HEK293 (cell line): ENCODE data around the gene MAP3K13.
"Not testable (repeated sequence)": the region's sequence is repeated elsewhere in the genome, so short reads cannot be mapped to it uniquely, and the experiment has no call there.

Source experiments
- CTCF ChIA-PET: fragments of 350-600 bp; formaldehyde crosslinking; extraction: SDS; loops from one replicate; lab custom pipeline; 2021; ENCODE audit warnings: antibody characterized with exemption; lab: Yijun Ruan, JAX
- POLR2A ChIA-PET: fragments of 300-600 bp; formaldehyde crosslinking; extraction: SDS; loops from one replicate; lab custom pipeline; 2020; ENCODE audit warnings: antibody characterized with exemption, inconsistent platforms; lab: Yijun Ruan, JAX
- H3K27ac ChIP-seq: fragments of 200-500 bp; sonication (Bioruptor generic); 2 replicates; pipeline ENCODE4 v1.5.1; 2014; ENCODE audit warnings: low read depth, low read length, control low read depth, inconsistent platforms; ENCODE audit errors: extremely low read depth
- H3K36me3 ChIP-seq, 2 experiments: fragments of 200-500 bp in 1 of 2; sonication (Bioruptor generic) in 1 of 2; 1 replicate in 1 of 2; 2 replicates in 1 of 2; pipeline ENCODE4 v1.5.1; 2014 to 2017; ENCODE audit warnings: inconsistent platforms in 2 of 2, low read length in 2 of 2; ENCODE audit not compliant: control insufficient read depth in 2 of 2, insufficient read depth in 1 of 2
- H3K4me1 ChIP-seq: fragments of 200-500 bp; sonication (Bioruptor generic); 2 replicates; pipeline ENCODE4 v1.5.1; 2014; ENCODE audit warnings: mild to moderate bottlenecking, low read length, inconsistent platforms; ENCODE audit not compliant: control insufficient read depth, insufficient read depth
- H3K4me3 ChIP-seq: 2 replicates; pipeline ENCODE4 v1.5.1; 2011; ENCODE audit warnings: low read depth, mild to moderate bottlenecking, control low read depth, low read length, moderate library complexity
- H3K9me3 ChIP-seq: fragments of 200-500 bp; sonication (Bioruptor generic); 2 replicates; pipeline ENCODE4 v1.5.1; 2014; ENCODE audit warnings: low read depth, low read length, inconsistent platforms; ENCODE audit not compliant: control insufficient read depth, insufficient read depth
- HOXC10 ChIP-seq: sonication (generic); formaldehyde crosslinking; IDR thresholded peaks from 2 replicates; pipeline ENCODE4 v1.8.1; 2023; ENCODE audit warnings: mild to moderate bottlenecking, missing genetic modification reagents
- PRDM6 ChIP-seq: fragments of 450-650 bp; formaldehyde crosslinking; IDR thresholded peaks from 2 replicates; pipeline ENCODE4 v1.5.1; 2017; ENCODE audit warnings: missing biosample characterization, missing genetic modification characterization
- SCRT2 ChIP-seq: fragments of 450-650 bp; formaldehyde crosslinking; IDR thresholded peaks from 2 replicates; pipeline ENCODE4 v1.5.1; 2016; ENCODE audit warnings: missing biosample characterization, missing genetic modification characterization
- SP3 ChIP-seq: fragments of 450-650 bp; formaldehyde crosslinking; IDR thresholded peaks from 2 replicates; pipeline ENCODE4 v1.5.1; 2016; ENCODE audit warnings: missing biosample characterization, missing genetic modification characterization
- ZIC2 ChIP-seq: fragments of 450-650 bp; formaldehyde crosslinking; IDR thresholded peaks from 2 replicates; pipeline ENCODE4 v1.5.1; 2016; ENCODE audit warnings: missing biosample characterization, missing genetic modification characterization
- ZNF112 ChIP-seq: fragments of 450-650 bp; formaldehyde crosslinking; IDR thresholded peaks from 2 replicates; pipeline ENCODE4 v1.5.0; 2017; ENCODE audit warnings: missing biosample characterization, missing genetic modification characterization
- ZNF146 ChIP-seq: fragments of 450-650 bp; formaldehyde crosslinking; IDR thresholded peaks from 2 replicates; pipeline ENCODE4 v1.5.1; 2016; ENCODE audit warnings: missing biosample characterization, missing genetic modification characterization
- ZNF155 ChIP-seq: fragments of 450-650 bp; formaldehyde crosslinking; IDR thresholded peaks from 2 replicates; pipeline ENCODE4 v1.5.1; 2016; ENCODE audit warnings: missing biosample characterization, missing genetic modification characterization
- ZNF175 ChIP-seq: fragments of 450-650 bp; formaldehyde crosslinking; IDR thresholded peaks from 2 replicates; pipeline ENCODE4 v1.5.1; 2016; ENCODE audit warnings: missing biosample characterization, missing genetic modification characterization
- ZNF19 ChIP-seq: fragments of 450-650 bp; formaldehyde crosslinking; IDR thresholded peaks from 2 replicates; pipeline ENCODE4; 2016; ENCODE audit warnings: missing biosample characterization, missing genetic modification characterization, low read depth
- ZNF202 ChIP-seq: fragments of 450-650 bp; formaldehyde crosslinking; IDR thresholded peaks from 2 replicates; pipeline ENCODE4 v1.5.1; 2016; ENCODE audit warnings: missing biosample characterization, missing genetic modification characterization, borderline replicate concordance
- ZNF23 ChIP-seq: fragments of 450-650 bp; formaldehyde crosslinking; IDR thresholded peaks from 2 replicates; pipeline ENCODE4 v1.5.1; 2016; ENCODE audit warnings: missing biosample characterization, missing genetic modification characterization, borderline replicate concordance
- ZNF311 ChIP-seq: fragments of 450-650 bp; formaldehyde crosslinking; IDR thresholded peaks from 2 replicates; pipeline ENCODE4 v1.5.1; 2017; ENCODE audit warnings: missing biosample characterization, missing genetic modification characterization, borderline replicate concordance
- ZNF433 ChIP-seq: fragments of 450-650 bp; formaldehyde crosslinking; IDR thresholded peaks from 2 replicates; pipeline ENCODE4 v1.5.1; 2016; ENCODE audit warnings: missing biosample characterization, missing genetic modification characterization, low read depth
- ZNF549 ChIP-seq: fragments of 450-650 bp; IDR thresholded peaks from 2 replicates; pipeline ENCODE4 v1.5.1; 2018; ENCODE audit warnings: missing biosample characterization, missing genetic modification characterization, mild to moderate bottlenecking, inconsistent platforms, moderate library complexity
- ZNF76 ChIP-seq: fragments of 450-650 bp; formaldehyde crosslinking; IDR thresholded peaks from 2 replicates; pipeline ENCODE4; 2016; ENCODE audit warnings: low read depth, missing biosample characterization, missing genetic modification characterization, borderline replicate concordance
- ZNF837 ChIP-seq: fragments of 450-650 bp; formaldehyde crosslinking; IDR thresholded peaks from 2 replicates; pipeline ENCODE4 v1.5.1; 2016; ENCODE audit warnings: missing biosample characterization, missing genetic modification characterization
- ZNF843 ChIP-seq: fragments of 450-650 bp; formaldehyde crosslinking; IDR thresholded peaks from 2 replicates; pipeline ENCODE4 v1.5.1; 2016; ENCODE audit warnings: missing biosample characterization, missing genetic modification characterization
- TF ChIP-seq, protein P1 (sequence below): fragments of 450-650 bp; formaldehyde crosslinking; IDR thresholded peaks from 2 replicates; pipeline ENCODE4 v1.5.1; 2016; ENCODE audit warnings: missing biosample characterization, missing genetic modification characterization
- TF ChIP-seq, protein P2 (sequence below): fragments of 450-650 bp; formaldehyde crosslinking; IDR thresholded peaks from 2 replicates; pipeline ENCODE4 v1.5.1; 2017; ENCODE audit warnings: missing biosample characterization, missing genetic modification characterization

MAP3K13 gene

DNA sequence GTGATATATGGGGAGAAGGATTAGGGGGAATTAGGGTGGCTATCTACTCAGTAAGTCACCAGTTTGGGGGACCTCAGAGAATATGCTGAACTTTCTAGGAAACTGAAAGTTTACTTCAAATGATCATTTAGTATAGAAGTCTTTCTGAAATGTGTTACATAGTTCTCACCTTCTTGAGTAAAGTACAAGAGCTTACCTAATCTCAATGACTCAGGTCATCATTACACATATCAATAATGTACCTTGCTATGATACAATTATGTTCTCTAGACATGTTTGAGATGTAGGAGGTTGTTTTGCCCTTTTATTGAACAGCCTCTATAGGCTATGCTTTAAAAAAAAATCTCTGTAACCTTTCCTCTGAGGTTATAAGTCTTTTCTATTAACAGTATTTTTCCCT is 85.2 kb downstream of the MAP3K13 start (continued):
- TF ChIP-seq, protein P1, sequence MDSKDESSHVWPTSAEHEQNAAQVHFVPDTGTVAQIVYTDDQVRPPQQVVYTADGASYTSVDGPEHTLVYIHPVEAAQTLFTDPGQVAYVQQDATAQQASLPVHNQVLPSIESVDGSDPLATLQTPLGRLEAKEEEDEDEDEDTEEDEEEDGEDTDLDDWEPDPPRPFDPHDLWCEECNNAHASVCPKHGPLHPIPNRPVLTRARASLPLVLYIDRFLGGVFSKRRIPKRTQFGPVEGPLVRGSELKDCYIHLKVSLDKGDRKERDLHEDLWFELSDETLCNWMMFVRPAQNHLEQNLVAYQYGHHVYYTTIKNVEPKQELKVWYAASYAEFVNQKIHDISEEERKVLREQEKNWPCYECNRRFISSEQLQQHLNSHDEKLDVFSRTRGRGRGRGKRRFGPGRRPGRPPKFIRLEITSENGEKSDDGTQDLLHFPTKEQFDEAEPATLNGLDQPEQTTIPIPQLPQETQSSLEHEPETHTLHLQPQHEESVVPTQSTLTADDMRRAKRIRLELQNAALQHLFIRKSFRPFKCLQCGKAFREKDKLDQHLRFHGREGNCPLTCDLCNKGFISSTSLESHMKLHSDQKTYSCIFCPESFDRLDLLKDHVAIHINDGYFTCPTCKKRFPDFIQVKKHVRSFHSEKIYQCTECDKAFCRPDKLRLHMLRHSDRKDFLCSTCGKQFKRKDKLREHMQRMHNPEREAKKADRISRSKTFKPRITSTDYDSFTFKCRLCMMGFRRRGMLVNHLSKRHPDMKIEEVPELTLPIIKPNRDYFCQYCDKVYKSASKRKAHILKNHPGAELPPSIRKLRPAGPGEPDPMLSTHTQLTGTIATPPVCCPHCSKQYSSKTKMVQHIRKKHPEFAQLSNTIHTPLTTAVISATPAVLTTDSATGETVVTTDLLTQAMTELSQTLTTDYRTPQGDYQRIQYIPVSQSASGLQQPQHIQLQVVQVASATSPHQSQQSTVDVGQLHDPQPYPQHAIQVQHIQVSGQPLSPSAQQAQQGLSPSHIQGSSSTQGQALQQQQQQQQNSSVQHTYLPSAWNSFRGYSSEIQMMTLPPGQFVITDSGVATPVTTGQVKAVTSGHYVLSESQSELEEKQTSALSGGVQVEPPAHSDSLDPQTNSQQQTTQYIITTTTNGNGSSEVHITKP: no peak
- no peak for TF ChIP-seq ZNF202 (tag by site-specific recombination)
- no peak for TF ChIP-seq ZNF19 (tag by site-specific recombination)
- no peak for TF ChIP-seq SP3 (tag by site-specific recombination)
- TF ChIP-seq, protein P2, sequence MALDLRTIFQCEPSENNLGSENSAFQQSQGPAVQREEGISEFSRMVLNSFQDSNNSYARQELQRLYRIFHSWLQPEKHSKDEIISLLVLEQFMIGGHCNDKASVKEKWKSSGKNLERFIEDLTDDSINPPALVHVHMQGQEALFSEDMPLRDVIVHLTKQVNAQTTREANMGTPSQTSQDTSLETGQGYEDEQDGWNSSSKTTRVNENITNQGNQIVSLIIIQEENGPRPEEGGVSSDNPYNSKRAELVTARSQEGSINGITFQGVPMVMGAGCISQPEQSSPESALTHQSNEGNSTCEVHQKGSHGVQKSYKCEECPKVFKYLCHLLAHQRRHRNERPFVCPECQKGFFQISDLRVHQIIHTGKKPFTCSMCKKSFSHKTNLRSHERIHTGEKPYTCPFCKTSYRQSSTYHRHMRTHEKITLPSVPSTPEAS (tag by site-specific recombination): no peak

DNA sequence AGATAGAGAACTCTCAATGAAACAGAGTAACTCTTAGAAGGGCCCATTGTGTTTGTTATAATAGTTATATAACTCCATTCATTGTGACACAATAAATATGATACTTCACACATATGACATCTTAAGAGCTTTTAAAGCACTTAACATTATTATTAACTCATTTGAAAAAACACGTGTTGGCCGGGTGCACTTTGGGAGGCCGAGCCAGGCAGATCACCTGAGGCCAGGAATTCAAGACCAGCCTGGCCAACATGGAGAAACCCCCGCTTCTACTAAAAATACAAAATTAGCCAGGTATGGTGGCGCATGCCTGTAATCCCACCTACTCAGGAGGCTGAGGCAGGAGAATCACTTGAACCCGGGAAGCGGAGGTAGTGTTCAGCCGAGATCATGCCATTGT is 88.5 kb downstream of the MAP3K13 start:
- H3K27ac ChIP-seq, H3K4me1 ChIP-seq, H3K36me3 ChIP-seq, POLR2A ChIA-PET, H3K9me3 ChIP-seq, H3K4me3 ChIP-seq: not testable (repeated sequence)
- CTCF ChIA-PET: interaction anchor here (0.9 kb wide), 1 partner anchor 10 kb away, joined by 6 read pairs; no protein-coding TSS in a partner anchor

DNA sequence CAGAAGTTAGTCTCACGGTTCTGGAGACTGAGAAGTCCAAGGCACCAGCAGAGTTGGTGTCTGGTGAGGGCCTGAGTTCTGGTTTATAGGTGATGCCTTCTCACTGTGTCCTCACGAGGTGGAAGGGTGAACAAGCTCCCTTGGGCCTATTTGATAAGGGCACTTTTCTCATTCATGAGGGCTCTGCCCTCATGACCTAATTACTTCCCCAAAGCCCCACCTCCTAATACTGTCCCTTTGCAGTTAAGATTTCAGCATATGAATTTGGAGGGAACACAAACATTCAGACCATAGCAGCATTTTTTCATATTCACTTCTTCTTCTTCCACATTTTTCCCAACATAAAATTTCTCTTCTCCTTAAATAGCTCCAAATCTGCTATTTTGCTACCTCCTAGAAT is 94.4 kb downstream of the MAP3K13 start:
- Histone ChIP-seq H3K4me3 (no peak overlapping the region), H3K36me3 (peaks cover 0 to 4% of the 10 kb centered on the region in 2 experiments; a peak in 1 of 3 replicates), H3K27ac (no peak overlapping the region), H3K9me3 (no peaks in the 10 kb centered on the region), H3K4me1 (no peaks in the 10 kb centered on the region)
- TF ChIP-seq ZNF549 (tag by site-specific recombination) (no peak), ZNF843 (tag by site-specific recombination) (no peak), ZNF112 (no peak), PRDM6 (tag by site-specific recombination) (no peak), ZIC2 (tag by site-specific recombination) (no peak), SCRT2 (tag by site-specific recombination) (no peak), ZNF175 (no peak), ZNF837 (tag by site-specific recombination) (no peak), ZNF23 (tag by site-specific recombination) (no peak), ZNF311 (tag by site-specific recombination) (no peak), ZNF433 (no peak), ZNF76 (tag by site-specific recombination) (no peak), ZNF146 (tag by site-specific recombination) (no peak), ZNF155 (tag by site-specific recombination) (no peak), HOXC10 (CRISPR knock-in tag) (no peak)
- ChIA-PET POLR2A (no interaction called here), CTCF (no interaction called here)
